Activated CD4-positive, alpha-beta memory T cell treated with anti-CD3 and anti-CD28 coated beads, Interleukin-2, amount 10 ng/mL, durations not matched to agents 7 days and 5 days (primary cell): ENCODE data around the gene SUN5. TPM values are rescaled to one million over a fixed set of nuclear protein-coding genes. Genes with fewer than 3 reads are reported as not detected.

Experiments
- CTCF ChIA-PET: fragments of 350-600 bp; sonication (Branson Sonifier 250); formaldehyde crosslinking; loops from one replicate; lab custom pipeline; 2021; ENCODE audit warnings: antibody characterized with exemption, inconsistent platforms; lab: Charles Lee
- POLR2A ChIA-PET: fragments of 350-600 bp; sonication (Branson Sonifier 250); formaldehyde crosslinking; loops from one replicate; lab custom pipeline; 2021; ENCODE audit warnings: antibody characterized with exemption; lab: Charles Lee
- DNase-seq: peaks from one replicate; pipeline ENCODE4 v3.0.0-alpha.2; 2020
- H3K27ac Mint-ChIP-seq: one replicate; pipeline ENCODE4 v1.8.0; 2021; ENCODE audit warnings: mild to moderate bottlenecking, mixed read lengths
- H3K27me3 Mint-ChIP-seq: one replicate; pipeline ENCODE4 v1.8.0; 2021; ENCODE audit warnings: mixed read lengths
- H3K36me3 Mint-ChIP-seq: one replicate; pipeline ENCODE4 v1.8.0; 2021; ENCODE audit warnings: low read depth, mixed read lengths
- H3K4me1 Mint-ChIP-seq: one replicate; pipeline ENCODE4 v1.8.0; 2021; ENCODE audit warnings: mixed read lengths
- H3K4me3 Mint-ChIP-seq: one replicate; pipeline ENCODE4 v1.8.0; 2021; ENCODE audit warnings: mild to moderate bottlenecking, mixed read lengths
- H3K9me3 Mint-ChIP-seq: one replicate; pipeline ENCODE4 v1.8.0; 2021; ENCODE audit warnings: mixed read lengths
- total RNA-seq, 2 experiments: library from RNA; stranded (reverse); gene quantifications; one replicate each; pipeline ENCODE4 v1.2.3, GENCODE V29; 2021

The SUN5 gene
- total RNA-seq, 2 experiments from 2014 or later = not detected

DNA sequence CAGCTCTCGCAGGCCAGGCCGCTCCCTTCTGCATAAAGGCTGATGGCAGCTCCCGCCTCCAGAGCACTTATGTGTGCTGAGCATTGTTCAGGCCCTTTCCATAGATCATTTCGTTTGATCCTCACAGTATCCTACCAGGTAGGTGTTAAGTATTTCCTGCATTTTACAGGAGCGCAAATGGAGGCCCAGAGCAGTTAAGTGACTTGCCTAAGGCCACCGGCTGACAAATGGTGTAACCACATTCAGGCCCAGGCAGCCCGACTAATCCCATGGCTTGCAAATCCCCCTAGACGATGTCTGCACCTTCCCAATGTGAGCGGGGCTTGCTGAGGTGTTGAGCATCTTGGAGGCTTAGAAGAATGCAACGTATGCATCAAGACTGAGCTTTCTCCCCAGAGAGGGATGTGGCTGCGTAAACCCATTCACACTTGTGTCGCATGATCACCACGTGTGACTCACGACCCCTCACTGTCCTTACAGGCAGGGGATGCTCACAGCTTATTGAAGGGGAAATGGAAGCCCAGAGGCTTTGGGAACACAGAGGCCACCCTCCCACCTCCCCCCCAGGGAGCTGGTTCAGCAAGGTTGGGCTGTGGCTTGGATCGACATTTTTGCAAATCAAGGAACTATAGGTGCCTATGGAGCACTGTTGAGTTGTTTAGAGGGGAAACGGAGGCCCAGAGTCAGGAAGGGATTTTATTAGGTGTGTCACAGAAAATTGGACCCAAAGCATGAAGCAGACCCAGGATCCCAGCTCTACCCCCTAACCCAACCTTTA is 10.3 kb upstream of the SUN5 start:
- H3K9me3 Mint-ChIP-seq = no peaks in the 10 kb centered on the region
- ChIA-PET CTCF (interaction anchor here (0.6 kb wide), 1 partner anchor 107 kb away, joined by 3 read pairs; no protein-coding TSS in a partner anchor), POLR2A (no interaction called here)
- no peak for DNase-seq
- H3K4me3 Mint-ChIP-seq = no peak overlapping the region
- no peaks in the 10 kb centered on the region for H3K27me3 Mint-ChIP-seq
- H3K36me3 Mint-ChIP-seq = no peaks in the 10 kb centered on the region
- H3K4me1 Mint-ChIP-seq = no peaks in the 10 kb centered on the region
- no peak overlapping the region for H3K27ac Mint-ChIP-seq

- DNase-seq = no peak
- H3K27me3 Mint-ChIP-seq = no peaks in the 10 kb centered on the region
- H3K4me1 Mint-ChIP-seq = no peaks in the 10 kb centered on the region
- no peak overlapping the region for H3K4me3 Mint-ChIP-seq
- H3K27ac Mint-ChIP-seq = no peak overlapping the region
- no peaks in the 10 kb centered on the region for H3K9me3 Mint-ChIP-seq
- ChIA-PET POLR2A (no interaction called here), CTCF (no interaction called here)
- H3K36me3 Mint-ChIP-seq = no peaks in the 10 kb centered on the region
Observed at GRCh38 chr20:33013701-33014326, 9.6 kb upstream of the SUN5 start.

DNA sequence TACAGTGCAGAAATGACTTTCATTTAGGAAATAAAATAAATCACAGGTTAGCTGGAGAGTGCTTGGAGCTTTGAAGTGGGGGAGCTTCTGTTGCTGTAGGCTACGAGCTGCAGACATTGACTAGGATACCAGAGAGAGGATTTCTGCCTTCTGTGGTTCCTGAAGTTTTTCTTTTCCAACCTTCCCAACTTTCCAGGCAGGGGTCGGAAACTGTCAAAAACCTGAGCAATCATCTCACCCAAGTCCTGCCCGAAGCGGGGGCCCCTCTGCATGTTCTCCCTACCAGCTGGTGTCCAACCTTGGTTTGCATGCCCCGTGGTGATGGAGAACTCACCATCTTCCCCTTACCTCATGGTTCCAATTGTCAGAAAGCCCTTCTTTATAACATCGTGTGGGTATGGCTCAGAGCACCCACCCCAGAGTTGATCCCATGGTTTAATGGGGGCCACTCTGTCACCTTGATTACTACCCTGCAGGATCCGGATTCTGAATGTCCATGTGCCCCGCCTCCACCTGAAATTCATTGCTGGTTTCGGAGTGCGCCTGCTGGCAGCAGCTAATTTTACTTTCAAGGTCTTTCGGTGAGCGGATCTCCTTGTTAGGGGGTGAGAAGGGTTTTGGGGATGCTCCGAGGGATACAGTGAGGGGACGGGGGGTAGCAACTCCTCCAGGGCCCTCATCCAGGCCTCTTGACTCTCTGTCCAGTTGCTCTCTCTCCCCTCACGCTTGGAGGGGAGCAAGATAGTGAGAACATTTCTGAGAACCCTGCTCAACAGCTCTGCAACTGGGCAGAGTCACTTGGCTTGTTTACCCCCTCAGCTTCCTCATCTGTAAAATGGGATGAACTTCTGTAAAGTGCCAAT is 8.3 kb upstream of the SUN5 start:
- POLR2A ChIA-PET = no interaction called here
- CTCF ChIA-PET = no interaction called here
- H3K27ac Mint-ChIP-seq = no peak overlapping the region

DNA sequence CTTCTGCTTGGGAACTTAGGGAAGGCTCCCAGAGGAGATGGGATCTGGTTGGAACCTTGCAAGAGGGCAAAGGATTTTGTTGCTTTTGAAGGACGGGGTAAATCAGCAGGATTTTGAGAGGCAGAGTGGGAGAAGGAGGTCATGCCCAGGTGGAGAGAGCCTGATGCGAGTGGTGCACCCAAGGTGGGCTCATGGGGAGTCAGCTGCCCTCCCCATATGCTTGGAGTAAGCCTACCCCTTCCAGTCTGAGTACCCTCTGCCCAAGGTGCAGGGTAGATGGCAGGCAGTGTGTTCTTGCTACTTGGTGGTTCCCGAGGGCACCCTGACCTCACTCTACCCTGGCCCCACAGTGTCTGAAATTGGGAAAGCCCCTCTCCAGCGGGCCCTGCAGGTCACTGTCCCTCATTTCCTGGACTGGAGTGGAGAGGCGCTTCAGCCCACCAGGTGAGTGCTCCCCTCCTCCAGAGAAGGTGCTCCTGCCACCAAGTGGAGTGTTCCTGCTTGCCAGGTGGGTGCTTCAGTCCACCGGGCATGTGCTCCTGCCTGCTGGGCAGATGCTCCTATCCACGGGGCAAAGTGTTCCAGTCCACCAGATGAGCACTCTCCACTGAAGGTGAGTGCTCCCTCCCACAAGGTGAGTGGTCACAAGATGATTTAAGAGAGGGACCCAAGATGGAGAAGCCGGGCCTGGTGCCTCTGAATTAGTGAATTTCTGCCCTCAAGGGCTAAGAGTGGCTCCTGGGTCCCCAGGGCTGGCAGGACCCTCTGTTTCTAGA is 6.6 kb upstream of the SUN5 start:
- POLR2A ChIA-PET = no interaction called here
- Mint-ChIP-seq H3K9me3 (no peaks in the 10 kb centered on the region), H3K4me1 (no peaks in the 10 kb centered on the region), H3K36me3 (no peaks in the 10 kb centered on the region), H3K4me3 (no peak overlapping the region), H3K27ac (no peak overlapping the region), H3K27me3 (no peaks in the 10 kb centered on the region)
- no peak for DNase-seq
- CTCF ChIA-PET = no interaction called here

More for the DNA sequence above, 8.3 kb upstream of the SUN5 start:
- H3K36me3 Mint-ChIP-seq = no peaks in the 10 kb centered on the region
- no peaks in the 10 kb centered on the region for H3K4me1 Mint-ChIP-seq
- no peak overlapping the region for H3K4me3 Mint-ChIP-seq
- DNase-seq = no peak
- no peaks in the 10 kb centered on the region for H3K27me3 Mint-ChIP-seq
- no peaks in the 10 kb centered on the region for H3K9me3 Mint-ChIP-seq

DNA sequence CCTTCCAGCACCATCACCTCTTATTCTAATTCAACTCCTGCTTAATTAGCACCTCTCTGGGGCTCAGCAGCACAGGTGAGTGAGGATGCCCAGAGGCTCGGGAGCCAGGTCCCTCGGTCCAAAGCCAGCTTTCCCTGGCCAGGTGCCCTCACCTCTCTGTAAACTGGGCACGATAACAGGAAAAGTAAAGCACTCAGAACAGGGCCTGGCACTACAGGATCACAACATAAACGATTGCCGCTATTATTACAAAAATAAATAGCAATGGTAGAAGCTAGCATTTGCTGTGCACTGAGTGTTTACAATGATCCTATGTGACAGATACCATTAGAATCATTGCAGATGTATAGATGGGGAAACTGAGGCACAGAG is 5.9 kb upstream of the SUN5 start:
- H3K36me3 Mint-ChIP-seq = no peaks in the 10 kb centered on the region
- POLR2A ChIA-PET = no interaction called here
- H3K27me3 Mint-ChIP-seq = no peaks in the 10 kb centered on the region
- H3K9me3 Mint-ChIP-seq = peaks cover 3% of the 10 kb centered on the region
- no peak overlapping the region for H3K27ac Mint-ChIP-seq
- CTCF ChIA-PET = no interaction called here
- H3K4me3 Mint-ChIP-seq = no peak overlapping the region
- DNase-seq = no peak
- H3K4me1 Mint-ChIP-seq = no peaks in the 10 kb centered on the region

DNA sequence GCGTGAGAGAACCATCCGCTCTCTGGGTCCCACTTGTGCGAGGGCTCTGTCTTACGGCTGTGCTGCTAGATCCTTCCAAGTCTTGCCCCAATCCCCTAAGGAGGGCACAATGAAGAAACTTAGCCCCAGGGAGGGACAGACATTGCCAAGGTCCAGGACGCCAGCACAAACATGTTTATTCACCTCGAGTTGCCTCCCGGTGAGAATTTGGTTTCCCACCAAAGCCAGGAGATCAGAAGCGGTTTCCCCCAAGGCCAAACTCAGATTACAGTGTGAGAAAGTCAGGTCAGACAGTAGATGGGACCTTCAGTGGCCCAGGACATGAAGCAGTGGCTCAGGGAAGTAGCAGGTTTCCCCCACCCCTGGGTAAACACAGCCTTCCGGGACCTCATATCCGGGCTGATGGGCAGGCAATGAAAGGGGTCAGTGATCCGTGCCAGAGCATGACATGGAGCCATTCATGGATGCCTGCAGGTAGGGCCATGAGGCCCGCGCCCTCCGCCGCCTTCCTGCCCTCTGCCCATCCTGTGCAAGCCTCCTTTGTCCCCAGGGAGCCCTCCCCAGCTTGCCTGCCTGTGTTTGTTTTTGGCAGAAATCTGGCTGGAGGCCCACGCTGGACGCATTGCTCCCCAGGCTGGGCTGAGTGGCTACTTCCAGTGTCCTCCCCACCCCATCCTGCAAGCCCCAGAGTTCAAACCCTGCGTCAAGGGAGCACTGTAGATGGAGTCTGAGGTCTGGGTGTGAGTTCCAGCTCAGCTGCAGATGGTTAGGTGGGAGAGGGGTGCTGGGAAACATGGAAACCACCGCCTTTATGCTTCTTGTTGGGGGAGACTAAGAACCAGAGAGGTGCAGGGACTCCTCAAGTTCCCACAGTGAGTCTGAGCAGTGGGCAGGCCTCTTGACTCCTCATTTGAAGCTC is 5.2 kb upstream of the SUN5 start:
- POLR2A ChIA-PET = no interaction called here
- Mint-ChIP-seq H3K27me3 (no peaks in the 10 kb centered on the region), H3K36me3 (no peaks in the 10 kb centered on the region), H3K4me1 (no peaks in the 10 kb centered on the region), H3K9me3 (peaks cover 4% of the 10 kb centered on the region), H3K27ac (no peak overlapping the region), H3K4me3 (no peak overlapping the region)
- no peak for DNase-seq
- CTCF ChIA-PET = no interaction called here

- no peaks in the 10 kb centered on the region for H3K27me3 Mint-ChIP-seq
Observed at GRCh38 chr20:33008336-33009213, 4.3 kb upstream of the SUN5 start.

GRCh38 chr20:33007376-33008335 is 3.4 kb upstream of the SUN5 start, which contains the start of gene BPIFB2:
Gene BPIFB2 (plus strand): TSS chr20:33007704. CDS start chr20:33008575, 871 bp downstream.
- POLR2A ChIA-PET = no interaction called here
- no peak for DNase-seq
- no peaks in the 10 kb centered on the region for H3K36me3 Mint-ChIP-seq

More at GRCh38 chr20:33008336-33009213, 4.3 kb upstream of the SUN5 start:
- Mint-ChIP-seq H3K36me3 (no peaks in the 10 kb centered on the region), H3K9me3 (peaks cover 4% of the 10 kb centered on the region), H3K27ac (no peak overlapping the region), H3K4me3 (no peak overlapping the region), H3K4me1 (no peaks in the 10 kb centered on the region)
- CTCF ChIA-PET = no interaction called here
- POLR2A ChIA-PET = no interaction called here
- DNase-seq = no peak

GRCh38 chr20:33006776-33007375 is 2.6 kb upstream of the SUN5 start:
- Mint-ChIP-seq H3K27me3 (no peaks in the 10 kb centered on the region), H3K4me1 (no peaks in the 10 kb centered on the region), H3K27ac (no peak overlapping the region), H3K4me3 (no peak overlapping the region), H3K36me3 (no peaks in the 10 kb centered on the region), H3K9me3 (peaks cover 4% of the 10 kb centered on the region)
- no peak for DNase-seq
- POLR2A ChIA-PET = no interaction called here
- CTCF ChIA-PET = interaction anchor here (0.9 to 5.0 kb wide), 3 partner anchors 9 to 105 kb away, joined by 3 to 41 read pairs (median 6); no protein-coding TSS in a partner anchor

More at GRCh38 chr20:33007376-33008335, 3.4 kb upstream of the SUN5 start, which contains the start of gene BPIFB2:
- no peak within 1 kb of the TSS for H3K27ac Mint-ChIP-seq
- no peaks in the 10 kb centered on the region for H3K27me3 Mint-ChIP-seq
- no peaks in the 10 kb centered on the region for H3K4me1 Mint-ChIP-seq
- H3K4me3 Mint-ChIP-seq = no peak within 1 kb of the TSS
- CTCF ChIA-PET = interaction anchor here (0.9 to 5.0 kb wide), 3 partner anchors 8 to 106 kb away, joined by 3 to 41 read pairs (median 6); no protein-coding TSS in a partner anchor
- peaks cover 4% of the 10 kb centered on the region for H3K9me3 Mint-ChIP-seq
